ENCODE data around the gene MST1R. TPM values are rescaled to one million over a fixed set of nuclear protein-coding genes. Genes with fewer than 3 reads are reported as not detected.

The MST1R gene
- total and polyA plus RNA-seq, 2 donors (not counting 3 experiments of a cell fraction or from before 2014, with no cell fraction given) = 0.93 to 2.4 TPM

DNA sequence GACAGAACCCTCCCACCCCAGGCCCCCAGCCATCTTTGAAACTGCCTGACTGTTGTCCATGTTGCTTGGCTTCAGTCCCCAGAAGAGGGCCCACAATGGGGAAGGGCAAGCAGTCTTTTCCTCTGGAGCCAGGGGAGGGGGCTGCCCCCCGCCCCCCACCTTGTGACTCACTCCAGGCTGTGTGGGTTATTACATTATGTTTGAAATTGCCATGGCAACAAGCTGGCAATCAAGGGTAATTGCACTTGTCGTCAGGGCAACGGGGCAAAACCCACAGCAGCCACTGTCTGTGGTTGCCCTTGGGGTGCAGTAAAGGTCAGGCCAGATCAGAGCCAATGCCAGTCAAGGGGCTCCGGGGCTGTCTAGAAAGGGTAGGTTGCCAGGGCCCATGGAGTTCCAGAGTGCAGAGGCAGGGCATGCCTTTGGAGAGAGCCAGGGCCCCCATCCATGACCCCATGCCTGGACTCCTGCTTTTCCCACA, 30.8 kb downstream of the MST1R start:
- intact Hi-C loops (cut with micrococcal nuclease) = no loop called here
- Histone ChIP-seq H2AFZ (ENCODE audit: low read depth, low read length) (no peak overlapping the region), H3K4me2 (ENCODE audit: insufficient read depth, low read length) (no peak overlapping the region), H3K27me3 (ENCODE audit: control insufficient read depth in 2 of 2, insufficient read depth in 2 of 2, low read length in 2 of 2) (peaks cover 21 to 29% of the 10 kb centered on the region in 2 experiments), H3K27ac (ENCODE audit: insufficient read depth, low read depth, low read length) (no peak overlapping the region), H3K9ac (replicated peaks; ENCODE audit: extremely low read depth, insufficient read depth, low read length) (no peak overlapping the region), H3K4me1 (ENCODE audit: control insufficient read depth, extremely low read depth, insufficient read depth, low read length) (no peaks in the 10 kb centered on the region), H3K36me3 (ENCODE audit: control insufficient read depth in 2 of 2, extremely low read depth in 1 of 2, insufficient read depth in 2 of 2, low read length in 2 of 2) (no peaks in the 10 kb centered on the region), H3K9me1 (replicated peaks; ENCODE audit: control insufficient read depth, extremely low read depth, insufficient read depth, low read length) (no peaks in the 10 kb centered on the region), H3K79me2 (ENCODE audit: control insufficient read depth, insufficient read depth, low read length) (no peaks in the 10 kb centered on the region), H3K4me3 (replicated peaks in 1 of 3; ENCODE audit: insufficient read depth in 1 of 3, low read depth in 1 of 3, low read length in 3 of 3) (no peak overlapping the region), H4K20me1 (replicated peaks; ENCODE audit: control insufficient read depth, extremely low read depth, insufficient read depth, low read length) (no peaks in the 10 kb centered on the region), H3K9me3 (replicated peaks; ENCODE audit: control insufficient read depth, insufficient read depth, low read length) (no peaks in the 10 kb centered on the region)
- dilution Hi-C loops (cut with MboI; ENCODE audit: extremely low pct_ligation_motif_present, low sequenced_read_pairs) = no loop called here
- POLR2A ChIA-PET = no interaction called here
- CTCF ChIA-PET = no interaction called here
- TF ChIP-seq MYC (IDR thresholded peaks at IDR 0.05; ENCODE audit: low read depth, low read length) (no peak), FOS (IDR thresholded peaks at IDR 0.05; ENCODE audit: borderline replicate concordance, insufficient read depth, low read length) (no peak), GATA2 (IDR thresholded peaks at IDR 0.05; ENCODE audit: insufficient read depth, insufficient read length, low read depth, low read length) (no peak), CTCF (IDR thresholded peaks at IDR 0.05; ENCODE audit: extremely low read depth in 1 of 2, insufficient read depth in 1 of 2, low read depth in 1 of 2, low read length in 2 of 2) (no peak), MAX (IDR thresholded peaks at IDR 0.05; ENCODE audit: insufficient read depth, insufficient read length) (no peak)
- no peak for DNase-seq (ENCODE audit: low read depth, low spot score)
- no peak for FAIRE-seq
- no TSS peak for BruUV-seq (replicated peaks)
